ENCODE measurements around the gene KIRREL3. TPM values are rescaled to one million over a fixed set of nuclear protein-coding genes. Genes with fewer than 3 reads are reported as not detected.

The KIRREL3 gene
- total RNA-seq, 2 experiments from 2014 or later = not detected

DNA sequence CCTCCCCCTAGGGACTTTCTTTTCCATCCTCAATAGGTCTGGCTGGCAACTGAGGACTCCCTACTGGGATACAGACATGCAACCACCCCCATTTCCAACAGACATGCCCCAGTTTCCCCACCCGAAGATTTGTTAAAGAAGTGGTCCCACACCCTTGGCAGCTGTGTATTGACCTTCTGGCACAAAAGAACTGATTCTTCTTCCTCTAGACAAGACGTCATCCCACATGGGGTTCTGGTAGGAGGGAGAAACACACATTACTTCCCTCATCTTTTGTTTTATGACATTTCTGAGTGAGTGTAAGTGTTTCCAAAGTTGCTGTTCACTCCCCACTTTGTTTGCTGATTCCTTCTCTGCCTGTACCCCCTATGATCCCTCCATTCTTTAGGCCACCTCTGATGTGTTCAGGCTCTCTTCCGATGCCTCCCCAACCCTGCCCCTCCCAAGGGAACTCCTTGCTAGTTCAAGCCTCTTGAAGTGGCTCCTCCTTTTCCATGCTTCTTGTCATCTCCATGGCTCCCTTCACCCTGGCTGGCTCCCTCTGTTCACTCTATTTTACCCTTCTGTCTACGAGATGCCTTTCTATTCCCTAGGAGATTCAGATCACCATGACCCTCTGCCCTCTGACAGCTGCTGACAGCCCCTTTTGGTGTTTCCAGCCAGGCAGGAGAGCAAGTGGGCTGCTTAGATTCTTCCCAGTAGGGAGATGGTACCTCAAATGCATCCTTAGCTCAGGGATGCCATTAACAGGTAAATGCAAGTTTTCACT is 4.3 kb downstream of the KIRREL3 start:
- ATAC-seq (ENCODE audit: poor library complexity) (no peak), DNase-seq (no peak)
- H3K4me3 ChIP-seq (ENCODE audit: low read length) = no peak overlapping the region
- peaks cover 20% of the 10 kb centered on the region for H3K27me3 Mint-ChIP-seq
- POLR2A ChIA-PET = no interaction called here
- peaks cover 28 to 40% of the 10 kb centered on the region in 2 experiments for H3K27me3 ChIP-seq (ENCODE audit: control insufficient read depth in 1 of 2, insufficient read depth in 2 of 2, low read length in 2 of 2)
- no peaks in the 10 kb centered on the region for H3K4me1 ChIP-seq (ENCODE audit: insufficient read depth, low read length)
- H3K4me1 Mint-ChIP-seq (ENCODE audit: low read depth) = no peaks in the 10 kb centered on the region
- no peaks in the 10 kb centered on the region for H3K36me3 Mint-ChIP-seq (ENCODE audit: low read depth)
- H3K4me3 Mint-ChIP-seq = no peak overlapping the region
- no peaks in the 10 kb centered on the region for H3K36me3 ChIP-seq (ENCODE audit: insufficient read depth, low read length)
- no peaks in the 10 kb centered on the region for H3K9me3 Mint-ChIP-seq
- no peak overlapping the region for H3K27ac ChIP-seq (ENCODE audit: low read depth in 1 of 2, low read length in 2 of 2)
- TF ChIP-seq, protein P1, sequence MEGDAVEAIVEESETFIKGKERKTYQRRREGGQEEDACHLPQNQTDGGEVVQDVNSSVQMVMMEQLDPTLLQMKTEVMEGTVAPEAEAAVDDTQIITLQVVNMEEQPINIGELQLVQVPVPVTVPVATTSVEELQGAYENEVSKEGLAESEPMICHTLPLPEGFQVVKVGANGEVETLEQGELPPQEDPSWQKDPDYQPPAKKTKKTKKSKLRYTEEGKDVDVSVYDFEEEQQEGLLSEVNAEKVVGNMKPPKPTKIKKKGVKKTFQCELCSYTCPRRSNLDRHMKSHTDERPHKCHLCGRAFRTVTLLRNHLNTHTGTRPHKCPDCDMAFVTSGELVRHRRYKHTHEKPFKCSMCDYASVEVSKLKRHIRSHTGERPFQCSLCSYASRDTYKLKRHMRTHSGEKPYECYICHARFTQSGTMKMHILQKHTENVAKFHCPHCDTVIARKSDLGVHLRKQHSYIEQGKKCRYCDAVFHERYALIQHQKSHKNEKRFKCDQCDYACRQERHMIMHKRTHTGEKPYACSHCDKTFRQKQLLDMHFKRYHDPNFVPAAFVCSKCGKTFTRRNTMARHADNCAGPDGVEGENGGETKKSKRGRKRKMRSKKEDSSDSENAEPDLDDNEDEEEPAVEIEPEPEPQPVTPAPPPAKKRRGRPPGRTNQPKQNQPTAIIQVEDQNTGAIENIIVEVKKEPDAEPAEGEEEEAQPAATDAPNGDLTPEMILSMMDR (IDR thresholded peaks at IDR 0.05) = no peak
- H3K27ac Mint-ChIP-seq = no peak overlapping the region
- intact Hi-C loops (cut with DNase I, micrococcal nuclease) = loop anchor here in 1 of 2 experiments (10.0 kb wide), 1 partner anchor 681 kb away; no protein-coding TSS in a partner anchor
- CTCF ChIA-PET = no interaction called here
- no peaks in the 10 kb centered on the region for H3K9me3 ChIP-seq (ENCODE audit: control insufficient read depth in 1 of 2, insufficient read depth in 1 of 2, low read length in 2 of 2)

GRCh38 chr11:126993599-126993998 is 7.0 kb downstream of the KIRREL3 start:
- TF ChIP-seq, protein P1 (IDR thresholded peaks at IDR 0.05) = no peak
- Mint-ChIP-seq H3K4me3 (no peak overlapping the region), H3K4me1 (ENCODE audit: low read depth) (no peaks in the 10 kb centered on the region), H3K9me3 (no peaks in the 10 kb centered on the region), H3K27me3 (peaks cover 39% of the 10 kb centered on the region), H3K27ac (no peak overlapping the region), H3K36me3 (ENCODE audit: low read depth) (no peaks in the 10 kb centered on the region)
- Histone ChIP-seq H3K4me1 (ENCODE audit: insufficient read depth, low read length) (peaks cover 3% of the 10 kb centered on the region), H3K4me3 (ENCODE audit: low read length) (no peak overlapping the region), H3K36me3 (ENCODE audit: insufficient read depth, low read length) (no peaks in the 10 kb centered on the region), H3K9me3 (ENCODE audit: control insufficient read depth in 1 of 2, insufficient read depth in 1 of 2, low read length in 2 of 2) (peaks cover 0 to 7% of the 10 kb centered on the region in 2 experiments), H3K27me3 (ENCODE audit: control insufficient read depth in 1 of 2, insufficient read depth in 2 of 2, low read length in 2 of 2) (peaks cover 19 to 22% of the 10 kb centered on the region in 2 experiments), H3K27ac (ENCODE audit: low read depth in 1 of 2, low read length in 2 of 2) (no peak overlapping the region)
- ChIA-PET POLR2A (no interaction called here), CTCF (no interaction called here)
- DNase-seq = no peak
- intact Hi-C loops (cut with DNase I, micrococcal nuclease) = loop anchor here in 1 of 2 experiments (5.0 to 10.0 kb wide), 2 partner anchors 679 to 1071 kb away; no protein-coding TSS in a partner anchor
- no peak for ATAC-seq (ENCODE audit: poor library complexity)

DNA sequence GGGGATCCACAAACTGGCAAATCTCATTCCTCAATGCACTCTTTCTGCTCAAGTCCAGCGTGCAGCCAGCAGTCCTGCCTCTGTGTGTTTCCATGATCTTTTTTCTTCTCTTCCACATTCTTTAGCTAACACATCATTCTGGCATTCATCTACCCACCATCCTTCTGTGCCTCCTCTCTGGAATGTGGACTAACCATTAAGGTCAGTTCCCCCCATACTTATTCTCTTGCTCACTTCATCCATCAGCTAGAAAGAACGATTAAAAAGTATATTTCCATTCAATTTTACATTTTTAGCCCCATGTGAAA is 7.8 kb downstream of the KIRREL3 start:
- Histone ChIP-seq H3K27ac (ENCODE audit: low read depth in 1 of 2, low read length in 2 of 2) (no peak overlapping the region), H3K27me3 (ENCODE audit: control insufficient read depth in 1 of 2, insufficient read depth in 2 of 2, low read length in 2 of 2) (peaks cover 12 to 21% of the 10 kb centered on the region in 2 experiments), H3K4me3 (ENCODE audit: low read length) (no peak overlapping the region), H3K36me3 (ENCODE audit: insufficient read depth, low read length) (no peaks in the 10 kb centered on the region), H3K4me1 (ENCODE audit: insufficient read depth, low read length) (peaks cover 3% of the 10 kb centered on the region), H3K9me3 (ENCODE audit: control insufficient read depth in 1 of 2, insufficient read depth in 1 of 2, low read length in 2 of 2) (peaks cover 0 to 7% of the 10 kb centered on the region in 2 experiments)
- Mint-ChIP-seq H3K27ac (no peak overlapping the region), H3K4me1 (ENCODE audit: low read depth) (no peaks in the 10 kb centered on the region), H3K27me3 (peaks cover 40% of the 10 kb centered on the region), H3K36me3 (ENCODE audit: low read depth) (no peaks in the 10 kb centered on the region), H3K9me3 (no peaks in the 10 kb centered on the region), H3K4me3 (no peak overlapping the region)
- no peak for DNase-seq
- CTCF ChIA-PET = no interaction called here
- POLR2A ChIA-PET = no interaction called here
- intact Hi-C loops (cut with DNase I, micrococcal nuclease) = loop anchor here in 1 of 2 experiments (5.0 to 10.0 kb wide), 2 partner anchors 678 to 1070 kb away; no protein-coding TSS in a partner anchor
- ATAC-seq (ENCODE audit: poor library complexity) = no peak
- TF ChIP-seq, protein P1 (IDR thresholded peaks at IDR 0.05) = no peak

All from CD4-positive, alpha-beta T cell (primary cell).